Thyroid gland (tissue), 4 donors: ENCODE results near the gene CAMTA1.

Source experiments
- POLR2A ChIP-seq, 2 donors: fragments of 450-650 bp; IDR thresholded peaks; one replicate each; pipeline ENCODE4 v1.6.1; 2017; ENCODE audit warnings: antibody characterized with exemption in 2 of 2, mild to moderate bottlenecking in 2 of 2, moderate library complexity in 1 of 2
- TF ChIP-seq, protein P1 (sequence below), 6 experiments: fragments of 200-600 bp in 3 of 6; fragments of 450-650 bp in 3 of 6; sonication (generic) in 3 of 6; IDR thresholded peaks; one replicate each; pipeline ENCODE4 v1.5.1; 2016 to 2019; ENCODE audit warnings: antibody characterized with exemption in 6 of 6, mild to moderate bottlenecking in 2 of 6, inconsistent platforms in 1 of 6, moderate library complexity in 1 of 6

DNA sequence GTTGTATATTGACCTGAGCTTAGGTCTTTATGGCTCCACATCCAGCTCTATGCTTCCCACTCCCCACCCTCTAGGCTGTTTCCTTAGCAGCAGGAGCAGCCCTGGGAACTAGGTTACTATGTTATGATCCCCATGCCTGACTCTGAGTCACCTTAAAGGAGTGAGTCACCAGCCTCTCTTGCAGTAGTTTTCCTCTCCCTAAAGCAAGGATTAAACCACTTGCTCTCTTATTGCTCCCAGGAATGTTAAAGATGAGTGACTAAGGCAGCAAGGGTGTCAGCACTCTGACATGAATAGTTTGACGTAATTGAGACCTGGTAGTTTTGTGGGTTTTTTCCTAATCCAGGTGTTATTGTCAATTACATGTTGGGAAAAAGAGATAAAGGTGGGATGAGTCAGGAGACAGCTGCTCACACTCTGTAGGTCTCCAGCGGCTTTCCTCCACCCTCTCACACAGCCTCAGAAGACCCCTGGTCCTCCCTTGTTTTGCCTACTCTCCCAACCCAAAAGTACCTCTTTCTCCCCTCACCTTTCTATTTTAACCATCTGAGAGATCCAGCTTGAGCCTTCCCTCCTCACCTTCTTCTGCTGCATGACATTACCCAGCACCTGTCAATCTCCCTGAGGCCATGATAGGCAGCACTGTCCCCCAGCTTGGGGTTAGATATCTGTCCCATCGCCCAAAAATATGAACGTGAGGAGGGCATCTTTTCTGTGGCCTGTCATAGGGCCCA lies 616.7 kb downstream of the CAMTA1 start:
- TF ChIP-seq, protein P1, sequence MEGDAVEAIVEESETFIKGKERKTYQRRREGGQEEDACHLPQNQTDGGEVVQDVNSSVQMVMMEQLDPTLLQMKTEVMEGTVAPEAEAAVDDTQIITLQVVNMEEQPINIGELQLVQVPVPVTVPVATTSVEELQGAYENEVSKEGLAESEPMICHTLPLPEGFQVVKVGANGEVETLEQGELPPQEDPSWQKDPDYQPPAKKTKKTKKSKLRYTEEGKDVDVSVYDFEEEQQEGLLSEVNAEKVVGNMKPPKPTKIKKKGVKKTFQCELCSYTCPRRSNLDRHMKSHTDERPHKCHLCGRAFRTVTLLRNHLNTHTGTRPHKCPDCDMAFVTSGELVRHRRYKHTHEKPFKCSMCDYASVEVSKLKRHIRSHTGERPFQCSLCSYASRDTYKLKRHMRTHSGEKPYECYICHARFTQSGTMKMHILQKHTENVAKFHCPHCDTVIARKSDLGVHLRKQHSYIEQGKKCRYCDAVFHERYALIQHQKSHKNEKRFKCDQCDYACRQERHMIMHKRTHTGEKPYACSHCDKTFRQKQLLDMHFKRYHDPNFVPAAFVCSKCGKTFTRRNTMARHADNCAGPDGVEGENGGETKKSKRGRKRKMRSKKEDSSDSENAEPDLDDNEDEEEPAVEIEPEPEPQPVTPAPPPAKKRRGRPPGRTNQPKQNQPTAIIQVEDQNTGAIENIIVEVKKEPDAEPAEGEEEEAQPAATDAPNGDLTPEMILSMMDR (IDR thresholded peaks at IDR 0.05) = no peak
- no peak for TF ChIP-seq POLR2A (IDR thresholded peaks at IDR 0.05)
